GM12801 (cell line): ENCODE data around the gene VPS26C.

ENCODE experiments used
- TF ChIP-seq, protein P1 (sequence below): IDR thresholded peaks from one replicate; pipeline ENCODE4 v1.5.1; 2011; ENCODE audit warnings: control low read depth; ENCODE audit not compliant: insufficient read length; ENCODE audit errors: extremely low read depth

Gene VPS26C

DNA sequence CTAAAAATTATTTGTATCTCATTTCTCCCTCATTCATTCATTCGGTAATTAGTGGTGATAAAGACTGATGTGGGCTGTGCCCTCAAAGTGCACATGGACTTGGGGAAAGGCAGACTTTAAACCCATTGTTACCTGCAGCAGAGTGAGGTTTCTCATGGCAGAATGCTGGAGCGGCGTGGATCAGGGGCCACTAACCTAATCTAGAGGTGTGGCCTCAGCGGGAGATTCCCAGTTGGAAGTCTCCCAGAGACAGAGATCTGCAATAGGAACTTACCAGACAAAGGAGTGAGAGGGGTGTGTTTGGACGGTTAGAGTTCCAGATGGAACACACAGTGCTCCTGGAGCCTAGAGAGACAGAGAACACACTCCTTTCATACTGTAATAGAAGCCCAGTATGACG is 73.5 kb downstream of the VPS26C start:
- TF ChIP-seq, protein P1, sequence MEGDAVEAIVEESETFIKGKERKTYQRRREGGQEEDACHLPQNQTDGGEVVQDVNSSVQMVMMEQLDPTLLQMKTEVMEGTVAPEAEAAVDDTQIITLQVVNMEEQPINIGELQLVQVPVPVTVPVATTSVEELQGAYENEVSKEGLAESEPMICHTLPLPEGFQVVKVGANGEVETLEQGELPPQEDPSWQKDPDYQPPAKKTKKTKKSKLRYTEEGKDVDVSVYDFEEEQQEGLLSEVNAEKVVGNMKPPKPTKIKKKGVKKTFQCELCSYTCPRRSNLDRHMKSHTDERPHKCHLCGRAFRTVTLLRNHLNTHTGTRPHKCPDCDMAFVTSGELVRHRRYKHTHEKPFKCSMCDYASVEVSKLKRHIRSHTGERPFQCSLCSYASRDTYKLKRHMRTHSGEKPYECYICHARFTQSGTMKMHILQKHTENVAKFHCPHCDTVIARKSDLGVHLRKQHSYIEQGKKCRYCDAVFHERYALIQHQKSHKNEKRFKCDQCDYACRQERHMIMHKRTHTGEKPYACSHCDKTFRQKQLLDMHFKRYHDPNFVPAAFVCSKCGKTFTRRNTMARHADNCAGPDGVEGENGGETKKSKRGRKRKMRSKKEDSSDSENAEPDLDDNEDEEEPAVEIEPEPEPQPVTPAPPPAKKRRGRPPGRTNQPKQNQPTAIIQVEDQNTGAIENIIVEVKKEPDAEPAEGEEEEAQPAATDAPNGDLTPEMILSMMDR = no peak

DNA sequence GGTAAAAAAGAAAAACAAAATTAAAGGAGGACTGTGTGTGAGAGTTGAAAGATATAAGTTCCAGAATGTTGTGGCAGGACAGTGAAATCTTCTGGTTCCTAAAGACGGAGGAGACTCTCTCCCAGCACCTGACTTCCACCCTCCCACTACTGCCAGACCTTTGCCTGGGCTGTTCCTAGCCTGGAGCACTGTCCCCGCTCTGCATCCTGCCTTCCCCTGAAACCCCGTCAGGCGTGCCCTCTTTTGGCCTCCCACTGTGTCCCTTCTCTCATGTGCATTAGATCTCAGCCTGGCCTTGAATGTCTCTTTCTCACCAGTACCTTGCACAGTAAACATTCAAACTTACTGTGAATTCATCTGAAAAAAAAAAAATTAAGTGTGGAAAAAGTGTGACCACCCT is 74.1 kb downstream of the VPS26C start:
- TF ChIP-seq, protein P1 = no peak

DNA sequence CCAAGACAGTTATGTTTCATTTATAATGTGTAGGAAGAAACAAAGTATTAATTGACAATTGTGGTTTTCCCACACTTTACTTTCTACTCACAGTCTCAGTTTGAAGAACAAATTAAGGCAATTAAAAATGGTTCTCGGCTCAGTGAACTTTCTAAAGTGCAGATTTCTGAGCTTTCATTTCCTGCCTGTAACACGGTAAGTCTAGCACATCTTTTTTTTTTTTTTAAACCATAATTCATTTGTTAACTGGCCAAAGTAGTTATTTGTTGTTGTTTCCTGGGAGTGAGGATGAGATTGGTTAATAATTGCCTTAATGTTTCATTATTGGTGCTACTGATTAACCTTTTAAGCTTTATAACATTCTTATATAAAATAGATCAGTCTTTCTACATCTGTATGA is 75.1 kb downstream of the VPS26C start:
- TF ChIP-seq, protein P1 = no peak

DNA sequence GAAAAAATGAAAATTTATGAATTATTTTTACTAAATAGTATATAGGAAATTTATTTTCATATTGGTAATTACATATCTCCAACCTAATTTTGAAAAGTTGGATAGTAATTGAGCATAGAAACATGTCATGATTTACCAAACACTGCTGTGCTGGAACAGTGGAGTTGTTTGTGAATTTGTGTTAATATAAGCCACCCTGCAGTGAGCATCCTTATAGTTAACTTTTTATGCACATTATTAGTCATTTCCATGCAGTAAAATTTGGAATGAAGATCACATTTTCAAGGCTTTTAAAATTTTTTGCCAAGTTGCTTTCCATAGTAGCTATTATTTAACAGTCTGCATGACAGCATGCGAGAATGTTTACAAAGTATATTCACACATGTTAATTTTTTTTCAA is 78.3 kb downstream of the VPS26C start:
- TF ChIP-seq, protein P1 = no peak

DNA sequence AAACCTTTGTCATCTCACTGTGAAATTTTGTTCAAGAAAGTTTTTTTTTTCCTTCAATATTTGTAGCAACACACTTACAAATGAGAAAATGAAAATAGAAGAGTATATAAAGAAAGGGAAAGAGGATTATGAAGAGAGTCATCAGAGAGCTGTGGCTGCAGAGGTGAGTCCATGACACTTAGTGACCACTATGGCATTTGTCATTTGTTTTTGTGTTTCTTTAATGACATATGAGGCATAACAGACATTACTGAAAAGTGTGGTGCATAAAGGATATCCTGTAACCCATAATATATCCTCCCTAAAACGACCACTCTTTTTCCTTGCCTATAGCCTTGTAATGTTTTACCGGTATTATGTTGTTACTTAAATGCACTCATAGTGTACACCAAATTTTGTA is 80.2 kb downstream of the VPS26C start:
- TF ChIP-seq, protein P1 = no peak

DNA sequence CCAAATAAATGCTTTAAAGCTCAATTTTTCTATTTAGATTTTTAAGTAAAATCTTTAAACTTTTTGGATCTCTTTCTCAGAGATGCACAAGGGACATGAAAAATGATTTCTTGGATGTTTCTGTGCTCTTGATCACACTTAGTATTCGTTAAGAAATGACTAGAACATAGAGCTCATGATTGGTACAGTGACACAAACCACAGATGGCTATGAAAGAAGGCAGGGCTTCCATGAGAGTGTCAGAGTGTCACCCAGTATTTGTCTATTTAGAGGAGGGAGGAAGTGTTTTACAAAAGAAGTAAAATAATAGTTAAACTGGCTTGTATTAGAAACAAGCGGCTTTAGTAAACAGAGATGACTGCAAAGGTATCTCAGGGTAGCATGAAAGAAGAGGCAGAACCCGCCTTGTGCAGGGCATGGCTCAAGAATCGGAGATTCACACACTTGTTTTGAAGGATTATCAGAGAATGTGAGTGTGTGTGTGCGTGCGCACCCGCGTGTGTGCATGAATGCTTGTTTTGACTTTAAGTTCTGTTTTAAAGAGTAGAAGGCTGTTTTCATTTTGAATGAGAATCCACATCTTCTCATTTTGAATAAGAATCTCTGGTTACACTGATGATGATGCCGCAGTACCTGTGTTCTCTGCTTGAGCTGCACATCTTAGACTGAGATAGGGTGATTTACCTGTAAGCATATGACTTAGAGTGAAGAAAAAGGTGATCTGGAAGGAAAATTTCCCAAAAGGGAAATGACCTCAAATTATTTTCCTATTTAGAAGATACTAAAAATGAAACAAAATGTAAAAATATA is 82.1 kb downstream of the VPS26C start:
- TF ChIP-seq, protein P1 = no peak

DNA sequence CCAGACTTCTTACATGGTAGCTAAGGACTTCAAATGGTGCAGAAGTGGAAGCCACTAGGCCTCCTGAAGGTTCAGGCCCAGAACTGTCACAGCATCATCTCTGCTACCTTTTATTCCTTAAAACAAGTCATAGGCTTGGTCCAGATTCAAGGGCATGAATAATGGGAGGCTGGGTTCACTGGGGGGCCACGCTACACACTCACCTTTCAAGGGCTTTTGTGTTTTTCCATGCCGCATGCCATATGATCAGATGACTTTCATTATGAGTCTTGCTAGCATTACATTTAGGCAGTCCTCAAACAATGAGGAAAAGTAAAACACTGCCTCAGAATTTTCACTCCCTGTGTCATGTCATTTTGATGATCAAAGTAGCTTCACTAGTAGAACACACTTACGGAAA is 83.4 kb downstream of the VPS26C start:
- TF ChIP-seq, protein P1 = no peak

DNA sequence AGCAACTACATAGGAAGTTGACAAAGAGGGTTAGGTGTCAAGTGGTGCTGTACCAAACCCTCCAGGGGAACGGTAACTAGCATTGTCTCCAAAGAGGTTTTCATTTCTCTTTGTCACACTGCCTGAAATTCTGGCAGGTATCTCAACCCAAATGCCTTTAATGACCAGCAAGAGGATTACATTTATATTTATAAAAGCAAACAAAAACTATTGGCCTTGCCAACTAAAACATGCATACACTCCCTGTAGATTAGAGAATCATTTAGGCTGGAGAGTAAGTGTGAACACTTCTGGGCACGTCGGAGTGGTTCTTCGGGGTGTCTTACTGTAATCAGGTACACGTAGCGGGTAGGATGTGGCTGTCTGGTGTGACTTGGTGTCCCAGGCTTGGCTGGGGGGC is 84.9 kb downstream of the VPS26C start:
- TF ChIP-seq, protein P1 = no peak
